Ovary (tissue), 9 donors: ENCODE results near the gene C20orf204. TPM values are rescaled to one million over a fixed set of nuclear protein-coding genes. Genes with fewer than 3 reads are reported as not detected.

Experiments used
- DNase-seq, 5 donors: peaks; one replicate each; pipeline ENCODE4 v3.0.0-alpha.2; 2019 to 2020
- H3K27ac ChIP-seq, 2 donors: fragments of 200-600 bp; one replicate each; pipeline versions ENCODE4 v1.5.1 to v1.8.0; 2019 to 2022
- H3K27me3 ChIP-seq: fragments of 200-600 bp; one replicate; pipeline ENCODE4 v1.8.0; 2022
- H3K36me3 ChIP-seq: fragments of 200-600 bp; sonication (generic); one replicate; pipeline ENCODE4 v1.5.1; 2019
- H3K4me1 ChIP-seq: one replicate; pipeline ENCODE4 v1.8.1; 2013; ENCODE audit warnings: mild to moderate bottlenecking, moderate library complexity; ENCODE audit not compliant: insufficient read depth
- H3K4me3 ChIP-seq: fragments of 200-600 bp; sonication (generic); one replicate; pipeline ENCODE4 v1.5.1; 2017
- H3K9me3 ChIP-seq, 2 donors: fragments of 200-600 bp in 1 of 2; sonication (generic) in 1 of 2; one replicate each; pipeline versions ENCODE4 v1.5.1 to v1.8.1; 2013 to 2019; ENCODE audit warnings: mild to moderate bottlenecking in 1 of 2, moderate library complexity in 1 of 2
- EP300 ChIP-seq: sonication (generic); formaldehyde crosslinking; IDR thresholded peaks from one replicate; pipeline ENCODE4 v1.6.1; 2017; ENCODE audit warnings: antibody characterized with exemption
- POLR2A ChIP-seq: fragments of 450-650 bp; IDR thresholded peaks from one replicate; pipeline ENCODE4 v1.6.1; 2017; ENCODE audit warnings: antibody characterized with exemption, mild to moderate bottlenecking, moderate library complexity
- WGBS, 3 donors: extraction: QIAGEN DNeasy Blood & Tissue Kit in 1 of 3; methylation state at CpG; one replicate each; pipeline versions ENCODE4 v1.1.5 to v1.1.7; 2013 to 2017; 5-methylcytosine and 5-hydroxymethylcytosine counted together
- intact Hi-C, 4 donors: fragments of 100-400 bp; cut with DNase I; formaldehyde crosslinking; loops; one replicate each; pipeline versions ENCODE4 v1.11.0 to v1.15.1; 2022 to 2023
- polyA plus RNA-seq, 2 donors: library from polyadenylated mRNA; stranded (reverse); fragments of 200-250 nt in 1 of 2; fragments of 350-450 nt in 1 of 2; fragmentation: Illumina TruSeq in 1 of 2; extraction: RNeasy Lipid Tissue Mini Kit (QIAGEN cat#74804) in 1 of 2; gene quantifications; one replicate each; pipeline ENCODE4 v1.2.3, GENCODE V29; 2013 to 2014
- total RNA-seq, 7 donors: library from RNA; depleted of rRNA in 2 of 7; stranded (reverse); fragments of >200 nt in 2 of 7; fragmentation: NEBNext Ultra II Directional in 3 of 7; extraction: Animal tissue kit (Norgen Biotek cat#: 25700) in 3 of 7; gene quantifications; one replicate each; pipeline versions ENCODE4 v1.1.0 to v1.2.4, GENCODE V29; 2016 to 2023
- TF ChIP-seq, protein P1 (sequence below), 3 donors: fragments of 450-650 bp in 2 of 3; fragments of 200-600 bp in 1 of 3; IDR thresholded peaks; one replicate each; pipeline versions ENCODE4 v1.5.1 to v1.8.0; 2016 to 2022; ENCODE audit warnings: antibody characterized with exemption in 3 of 3, mild to moderate bottlenecking in 1 of 3
- donor health status: DM: no; HTN: no; CAD: no; lungs with moderate emphysema.
- donor health status: DM: no; HTN: no; CAD: no.
- donor health status: Bipolar disorder and iron deficiency.
- donor health status: DM: yes; HTN: yes; CAD: no.
- donor health status: DM: no; HTN: no; CAD: no.
- donor health status: DM: yes; HTN: yes; CAD: no.

The C20orf204 gene
- total and polyA plus RNA-seq, 9 donors: 0.20 to 2.8 (median 1.4) TPM

DNA sequence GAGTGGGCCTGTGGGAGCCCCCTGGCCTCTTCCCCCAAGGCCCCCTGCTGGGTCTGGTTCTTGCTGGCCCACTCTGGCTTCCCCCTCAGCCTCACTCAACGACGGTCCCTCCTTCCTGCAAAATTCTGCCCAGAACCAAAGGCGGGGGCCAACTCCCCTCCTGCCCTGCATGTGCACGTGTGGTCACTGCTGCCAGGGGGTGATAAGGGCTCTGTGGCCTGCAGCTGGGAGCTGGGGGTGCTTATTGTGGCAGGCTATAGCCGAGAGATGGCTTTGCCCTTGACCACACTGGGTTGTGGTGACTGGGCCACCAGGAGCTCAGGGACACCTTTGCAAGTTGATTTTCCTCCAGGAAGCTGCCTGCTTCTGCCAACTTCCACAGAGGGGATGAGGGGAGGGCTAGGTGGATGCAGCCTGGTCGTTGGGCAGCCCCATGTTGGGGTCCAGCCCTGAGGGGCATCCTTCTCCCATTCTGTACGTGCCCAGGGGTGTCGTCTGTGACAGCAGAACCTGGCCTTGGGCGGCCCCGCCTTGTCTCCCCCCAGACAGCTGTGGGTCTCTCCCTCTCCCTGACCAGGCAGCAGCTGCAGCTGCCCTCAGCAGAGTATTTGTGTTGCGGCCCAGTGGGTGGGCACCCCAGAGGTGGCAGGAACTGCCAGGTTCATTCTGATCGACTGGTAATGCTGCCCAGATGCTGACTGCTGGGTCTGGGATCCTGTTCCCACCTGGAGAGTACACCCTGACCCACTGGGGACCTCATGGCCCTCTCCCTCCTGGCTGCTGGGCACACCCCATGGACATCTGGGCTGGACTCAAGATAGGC lies 32.6 kb downstream of the C20orf204 start:
- Histone ChIP-seq H3K36me3 (no peaks in the 10 kb centered on the region), H3K9me3 (no peaks in the 10 kb centered on the region), H3K4me3 (no peak overlapping the region), H3K27me3 (no peaks in the 10 kb centered on the region), H3K4me1 (peaks cover 1% of the 10 kb centered on the region), H3K27ac (no peak overlapping the region)
- no peak for DNase-seq
- intact Hi-C loops: no loop called here
- TF ChIP-seq, protein P1, sequence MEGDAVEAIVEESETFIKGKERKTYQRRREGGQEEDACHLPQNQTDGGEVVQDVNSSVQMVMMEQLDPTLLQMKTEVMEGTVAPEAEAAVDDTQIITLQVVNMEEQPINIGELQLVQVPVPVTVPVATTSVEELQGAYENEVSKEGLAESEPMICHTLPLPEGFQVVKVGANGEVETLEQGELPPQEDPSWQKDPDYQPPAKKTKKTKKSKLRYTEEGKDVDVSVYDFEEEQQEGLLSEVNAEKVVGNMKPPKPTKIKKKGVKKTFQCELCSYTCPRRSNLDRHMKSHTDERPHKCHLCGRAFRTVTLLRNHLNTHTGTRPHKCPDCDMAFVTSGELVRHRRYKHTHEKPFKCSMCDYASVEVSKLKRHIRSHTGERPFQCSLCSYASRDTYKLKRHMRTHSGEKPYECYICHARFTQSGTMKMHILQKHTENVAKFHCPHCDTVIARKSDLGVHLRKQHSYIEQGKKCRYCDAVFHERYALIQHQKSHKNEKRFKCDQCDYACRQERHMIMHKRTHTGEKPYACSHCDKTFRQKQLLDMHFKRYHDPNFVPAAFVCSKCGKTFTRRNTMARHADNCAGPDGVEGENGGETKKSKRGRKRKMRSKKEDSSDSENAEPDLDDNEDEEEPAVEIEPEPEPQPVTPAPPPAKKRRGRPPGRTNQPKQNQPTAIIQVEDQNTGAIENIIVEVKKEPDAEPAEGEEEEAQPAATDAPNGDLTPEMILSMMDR (IDR thresholded peaks at IDR 0.05): no peak
- TF ChIP-seq POLR2A (no peak), EP300 (no peak)
- 69 to 79% (median 77%) methylated on average over 12 of the region's 12 CpGs for WGBS, 3 donors

DNA sequence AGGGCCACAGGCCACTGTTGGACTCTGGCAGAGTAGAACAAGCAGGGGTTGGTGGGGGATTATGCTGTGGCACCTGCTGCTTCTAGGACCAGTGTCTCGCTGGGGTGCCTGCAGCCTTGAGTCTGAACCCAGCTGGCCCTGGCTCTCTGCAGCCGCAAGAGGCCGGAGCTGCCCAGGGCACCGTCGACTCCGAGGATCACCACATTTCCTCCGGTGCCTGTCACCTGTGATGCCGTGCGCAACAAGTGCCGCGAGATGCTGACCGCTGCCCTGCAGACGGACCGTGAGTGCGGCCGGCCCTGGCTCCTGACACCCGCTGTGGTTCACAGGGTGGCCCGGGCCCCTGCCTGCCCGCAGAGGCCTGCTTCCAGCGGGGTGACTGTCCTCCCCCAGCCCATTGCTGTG lies 33.2 kb downstream of the C20orf204 start:
- 90 to 94% (median 91%) methylated on average over 19 to 20 of the region's 20 CpGs for WGBS, 3 donors
- TF ChIP-seq, protein P1 (IDR thresholded peaks at IDR 0.05): no peak
- TF ChIP-seq EP300: no peak
- TF ChIP-seq POLR2A: no peak
- no peak for DNase-seq
- H3K27ac ChIP-seq: no peak overlapping the region
- no peaks in the 10 kb centered on the region for H3K27me3 ChIP-seq
- peaks cover 1% of the 10 kb centered on the region for H3K4me1 ChIP-seq
- H3K9me3 ChIP-seq: no peaks in the 10 kb centered on the region
- intact Hi-C loops: no loop called here
- no peaks in the 10 kb centered on the region for H3K36me3 ChIP-seq
- no peak overlapping the region for H3K4me3 ChIP-seq

DNA sequence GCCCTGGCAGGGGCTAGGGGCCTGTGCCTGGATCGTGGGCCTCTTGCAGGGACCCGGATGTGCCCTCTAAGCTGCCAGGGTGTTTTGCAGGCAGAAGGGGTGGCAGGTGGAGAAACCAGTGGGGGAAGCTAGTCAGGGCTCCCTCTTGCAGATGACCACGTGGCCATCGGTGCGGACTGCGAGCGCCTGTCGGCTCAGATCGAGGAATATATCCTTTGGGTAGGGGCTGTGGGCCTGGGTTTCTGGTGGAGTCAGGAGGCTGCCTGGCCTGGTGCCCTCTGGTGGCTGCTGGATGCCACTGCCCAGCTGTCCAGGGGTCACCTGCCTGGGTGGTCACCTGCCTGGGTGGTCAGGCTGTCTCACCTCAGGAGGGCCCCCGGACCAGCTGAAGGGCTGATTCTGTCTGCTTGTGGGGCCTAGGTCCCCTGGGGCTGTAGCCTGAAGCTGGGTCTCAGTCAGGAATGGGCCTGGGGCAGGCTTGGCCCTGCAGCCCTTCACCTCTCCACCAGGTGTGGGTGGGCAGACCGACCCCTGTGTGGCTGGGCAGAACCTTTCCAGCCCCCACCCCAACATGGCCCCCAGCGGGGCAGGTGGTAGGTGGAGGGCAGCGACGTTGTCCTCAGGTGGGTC lies 33.7 kb downstream of the C20orf204 start:
- no peak for DNase-seq
- Histone ChIP-seq H3K4me3 (no peak overlapping the region), H3K4me1 (no peaks in the 10 kb centered on the region), H3K36me3 (no peaks in the 10 kb centered on the region), H3K27ac (no peak overlapping the region), H3K27me3 (no peaks in the 10 kb centered on the region), H3K9me3 (no peaks in the 10 kb centered on the region)
- WGBS, 3 donors: 54 to 59% (median 56%) methylated on average over 13 to 14 of the region's 14 CpGs
- TF ChIP-seq POLR2A: no peak
- TF ChIP-seq EP300: no peak
- TF ChIP-seq, protein P1 (IDR thresholded peaks at IDR 0.05): no peak
- intact Hi-C loops: no loop called here

- no peak overlapping the region for H3K27ac ChIP-seq
- H3K9me3 ChIP-seq: no peaks in the 10 kb centered on the region
- intact Hi-C loops: no loop called here
- no peak for DNase-seq
- 87 to 91% (median 89%) methylated on average over 29 to 31 of the region's 31 CpGs for WGBS, 3 donors
- H3K27me3 ChIP-seq: no peaks in the 10 kb centered on the region
- H3K36me3 ChIP-seq: no peaks in the 10 kb centered on the region
- TF ChIP-seq EP300 (no peak), POLR2A (no peak)
- TF ChIP-seq, protein P1 (IDR thresholded peaks at IDR 0.05): no peak
- no peaks in the 10 kb centered on the region for H3K4me1 ChIP-seq
- no peak overlapping the region for H3K4me3 ChIP-seq
Observed at GRCh38 chr20:64070244-64070993, 34.4 kb downstream of the C20orf204 start.
